NCI-H187 (cell line): ENCODE data around the gene ZSWIM1.
"Not testable (repeated sequence)": the region's sequence is repeated elsewhere in the genome, so short reads cannot be mapped to it uniquely, and the experiment has no call there.

Source experiments
- DNase-seq, 2 experiments: peaks; one replicate each; lab custom pipeline; 2025; lab: John Stamatoyannopoulos, UW

Gene ZSWIM1

GRCh38 chr20:45857114-45857881 lies 23.7 kb upstream of the ZSWIM1 start, which contains the start of the genes ACOT8 and ZSWIM3:
Gene ACOT8 (minus strand): TSS chr20:45857392. CDS start chr20:45857315, 77 bp downstream.
Gene ZSWIM3 (plus strand): TSS chr20:45857614. CDS start chr20:45857826, 212 bp downstream.
- DNase-seq, result peak; percentile 88 to 97

- no peak for DNase-seq
Measured at GRCh38 chr20:45857882-45858216, 23.2 kb upstream of the ZSWIM1 start.

GRCh38 chr20:45859916-45860315 lies 21.1 kb upstream of the ZSWIM1 start:
- no peak for DNase-seq

GRCh38 chr20:45860560-45861220 lies 20.3 kb upstream of the ZSWIM1 start:
- DNase-seq, result no peak

GRCh38 chr20:45861221-45862075 lies 19.6 kb upstream of the ZSWIM1 start:
- no peak for DNase-seq

GRCh38 chr20:45863543-45864470 lies 17.2 kb upstream of the ZSWIM1 start:
- no peak for DNase-seq

GRCh38 chr20:45866454-45866853 lies 14.6 kb upstream of the ZSWIM1 start:
- DNase-seq, result no peak

GRCh38 chr20:45867136-45867818 lies 13.8 kb upstream of the ZSWIM1 start:
- no peak for DNase-seq

- DNase-seq, result no peak
Measured at GRCh38 chr20:45867819-45868176, 13.2 kb upstream of the ZSWIM1 start.

- DNase-seq, result no peak
Measured at GRCh38 chr20:45872626-45873025, 8.4 kb upstream of the ZSWIM1 start.

GRCh38 chr20:45873409-45874103 lies 7.5 kb upstream of the ZSWIM1 start:
- no peak for DNase-seq

- not testable (repeated sequence) for DNase-seq
Measured at GRCh38 chr20:45874104-45874481, 6.9 kb upstream of the ZSWIM1 start.

GRCh38 chr20:45874576-45874975 lies 6.5 kb upstream of the ZSWIM1 start:
- DNase-seq, result no peak

GRCh38 chr20:45878076-45878761 lies 2.8 kb upstream of the ZSWIM1 start:
- DNase-seq, result no peak

GRCh38 chr20:45882469-45883099 lies 1.6 kb downstream of the ZSWIM1 start:
- DNase-seq, result no peak

GRCh38 chr20:45883100-45883469 lies 2.1 kb downstream of the ZSWIM1 start:
- DNase-seq, result no peak

GRCh38 chr20:45886590-45887345 lies 5.7 kb downstream of the ZSWIM1 start:
- DNase-seq, result no peak

- no peak for DNase-seq
Measured at GRCh38 chr20:45887346-45887715, 6.3 kb downstream of the ZSWIM1 start, which contains the start of gene SPATA25. Gene SPATA25 (minus strand): TSS chr20:45887622. CDS start chr20:45887590, 32 bp downstream.
